HCT116 (cell line): ENCODE results near the gene RAP1GAP2. TPM values are rescaled to one million over a fixed set of nuclear protein-coding genes. Genes with fewer than 3 reads are reported as not detected.
A peak's percentile ranks its signal among the peaks of the same experiment; 100 is the strongest.

Experiments used
- ATAC-seq: fragments of 200-7000 bp; cut with Tn5 transposase; 2 replicates; pipeline ENCODE4 v1.9.1; 2020; ENCODE audit warnings: mild to moderate bottlenecking, moderate library complexity
- BruUV-seq: library from RNA; stranded (reverse); fragments of 400-500 nt; replicated peaks from 2 replicates; lab custom pipeline; 2021; lab: Mats Ljungman, UMichigan
- CTCF ChIA-PET: fragments of 300-600 bp; sonication (Branson Sonifier 250); formaldehyde crosslinking; loops from one replicate; lab custom pipeline; 2021; ENCODE audit warnings: antibody characterized with exemption; lab: Charles Lee
- POLR2A ChIA-PET: fragments of 300-600, 350-600 bp; sonication (Branson Sonifier 250); formaldehyde crosslinking; loops from one replicate; lab custom pipeline; 2021; ENCODE audit warnings: antibody characterized with exemption; lab: Charles Lee
- RAD21 ChIA-PET, 2 experiments: fragments of 300-600 bp; sonication (Branson Sonifier 250); formaldehyde crosslinking; loops; one replicate each; lab custom pipeline; 2023; ENCODE audit warnings: low total read pairs in 2 of 2; ENCODE audit not compliant: uncharacterized antibody in 2 of 2, unreplicated experiment in 2 of 2, low non-redundant PET in 1 of 2; lab: Charles Lee
- DNase-seq: peaks from one replicate; pipeline ENCODE4 v3.0.0-alpha.2; 2010; ENCODE audit warnings: low read depth, low spot score
- H2AFZ ChIP-seq: fragments of 200-600 bp; shearing (Covaris generic), sonication (generic); 2 replicates; pipeline ENCODE4 v1.6.1; 2017; ENCODE audit warnings: low read depth, mixed run types, mixed read lengths, antibody characterized with exemption, low read length; ENCODE audit not compliant: poor library complexity, severe bottlenecking
- H3K27ac ChIP-seq: 2 replicates; pipeline ENCODE4 v1.5.1; 2012; ENCODE audit warnings: low read depth, low read length
- H3K27me3 ChIP-seq: fragments of 200-600 bp; sonication (generic); 2 replicates; pipeline ENCODE4 v1.6.1; 2016; ENCODE audit warnings: mixed run types, low read length, mixed read lengths; ENCODE audit not compliant: insufficient read depth
- H3K36me3 ChIP-seq, 2 experiments: fragments of 200-500 bp in 1 of 2; fragments of 200-600 bp in 1 of 2; sonication (Bioruptor generic) in 1 of 2; sonication (generic) in 1 of 2; 2 replicates each; pipeline versions ENCODE4 v1.5.1 to v1.6.1; 2014 to 2016; ENCODE audit warnings: low read length in 2 of 2, inconsistent platforms in 1 of 2, mixed read lengths in 1 of 2, mixed run types in 1 of 2; ENCODE audit not compliant: insufficient read depth in 2 of 2, control insufficient read depth in 1 of 2
- H3K4me1 ChIP-seq, 2 experiments: fragments of 200-600 bp in 1 of 2; sonication (generic) in 1 of 2; 2 replicates each; pipeline versions ENCODE4 v1.5.1 to v1.6.1; 2012 to 2017; ENCODE audit warnings: low read length in 2 of 2, inconsistent platforms in 1 of 2, mild to moderate bottlenecking in 1 of 2, mixed read lengths in 1 of 2, mixed run types in 1 of 2, moderate library complexity in 1 of 2; ENCODE audit not compliant: insufficient read depth in 2 of 2, control insufficient read depth in 1 of 2
- H3K4me2 ChIP-seq: fragments of 200-600 bp; sonication (generic); 2 replicates; pipeline ENCODE4 v1.6.1; 2017; ENCODE audit warnings: mixed run types, low read length, mixed read lengths
- H3K4me3 ChIP-seq, 2 experiments: fragments of 200-600 bp in 1 of 2; sonication (generic) in 1 of 2; replicated peaks in 1 of 2; 2 replicates each; pipeline ENCODE4 v1.5.1; 2011 to 2016; ENCODE audit warnings: low read length in 2 of 2, control low read depth in 1 of 2, low read depth in 1 of 2, mild to moderate bottlenecking in 1 of 2, mixed read lengths in 1 of 2, mixed run types in 1 of 2
- H3K79me2 ChIP-seq: fragments of 200-600 bp; sonication (generic); 2 replicates; pipeline ENCODE4 v1.6.1; 2017; ENCODE audit warnings: mild to moderate bottlenecking, mixed run types, low read length, moderate library complexity, mixed read lengths; ENCODE audit not compliant: insufficient read depth
- H3K9ac ChIP-seq: fragments of 200-600 bp; sonication (generic); 2 replicates; pipeline ENCODE4 v1.6.1; 2016; ENCODE audit warnings: low read length, mixed read lengths
- H3K9me2 ChIP-seq: fragments of 200-600 bp; sonication (generic), shearing (Covaris generic); 2 replicates; pipeline ENCODE4 v1.6.1; 2017; ENCODE audit warnings: mixed run types, mild to moderate bottlenecking, moderate library complexity; ENCODE audit not compliant: insufficient read depth
- H3K9me3 ChIP-seq, 2 experiments: fragments of 200-500 bp in 1 of 2; fragments of 200-600 bp in 1 of 2; sonication (Bioruptor generic) in 1 of 2; sonication (generic) in 1 of 2; 2 replicates each; pipeline ENCODE4 v1.6.1; 2014 to 2017; ENCODE audit warnings: low read length in 2 of 2, mixed read lengths in 2 of 2, inconsistent platforms in 1 of 2, low read depth in 1 of 2, mild to moderate bottlenecking in 1 of 2, mixed run types in 1 of 2, moderate library complexity in 1 of 2; ENCODE audit not compliant: control insufficient read depth in 1 of 2, insufficient read depth in 1 of 2
- H4K20me1 ChIP-seq: fragments of 200-600 bp; sonication (generic), shearing (Covaris generic); 2 replicates; pipeline ENCODE4 v1.6.1; 2017; ENCODE audit warnings: mixed run types, mild to moderate bottlenecking, moderate library complexity; ENCODE audit not compliant: insufficient read depth
- ATF3 ChIP-seq: IDR thresholded peaks from 2 replicates; pipeline ENCODE4 v1.6.1; 2012
- CEBPB ChIP-seq: IDR thresholded peaks from 2 replicates; pipeline ENCODE4 v1.6.1; 2012; ENCODE audit warnings: low read depth
- ELF1 ChIP-seq: IDR thresholded peaks from 2 replicates; pipeline ENCODE4 v1.6.1; 2012; ENCODE audit warnings: low read depth, borderline replicate concordance
- EZH2 ChIP-seq: fragments of 200-600 bp; sonication (generic); IDR thresholded peaks from 2 replicates; pipeline ENCODE4 v1.6.1; 2017; ENCODE audit warnings: antibody characterized with exemption, mixed run types
- EZH2phosphoT487 ChIP-seq: fragments of 200-600 bp; IDR thresholded peaks from 2 replicates; pipeline ENCODE4 v1.6.1; 2018; ENCODE audit warnings: antibody characterized with exemption, borderline replicate concordance
- FOSL1 ChIP-seq: IDR thresholded peaks from 2 replicates; pipeline ENCODE4 v1.6.1; 2012; ENCODE audit warnings: low read depth
- JUND ChIP-seq: IDR thresholded peaks from 2 replicates; pipeline ENCODE4 v1.6.1; 2012
- POLR2A ChIP-seq: IDR thresholded peaks from 2 replicates; pipeline ENCODE4 v1.7.0; 2011; ENCODE audit warnings: borderline replicate concordance; ENCODE audit not compliant: insufficient read depth, insufficient read length; ENCODE audit errors: extremely low read depth
- SIN3A ChIP-seq: IDR thresholded peaks from 2 replicates; pipeline ENCODE4 v1.6.1; 2012; ENCODE audit warnings: low read depth
- YY1 ChIP-seq: IDR thresholded peaks from 2 replicates; pipeline ENCODE4 v1.6.1; 2011; ENCODE audit warnings: low read length, low read depth, moderate library complexity, mild to moderate bottlenecking; ENCODE audit not compliant: insufficient replicate concordance; ENCODE audit errors: extremely low read depth
- ZFX ChIP-seq: fragments of 450-650 bp; IDR thresholded peaks from 2 replicates; pipeline ENCODE4 v1.6.1; 2017
- ZNF274 ChIP-seq: fragments of 200-500 bp; sonication (Bioruptor generic); IDR thresholded peaks from 2 replicates; pipeline ENCODE4 v1.6.1; 2014; ENCODE audit warnings: mild to moderate bottlenecking, low read depth, low read length, inconsistent platforms
- intact Hi-C: fragments of 100-400 bp; cut with micrococcal nuclease; formaldehyde crosslinking; loops from 2 replicates; pipeline ENCODE4 v1.10.0; 2022
- total RNA-seq: library from RNA; stranded (reverse); gene quantifications from one replicate; pipeline ENCODE4 v1.2.1, GENCODE V29; 2021; ENCODE audit not compliant: unreplicated experiment
- TF ChIP-seq, protein P1 (sequence below), 3 experiments: fragments of 200-600 bp in 1 of 3; sonication (generic) in 1 of 3; IDR thresholded peaks in 2 of 3; conservative IDR thresholded peaks in 1 of 3; 2 replicates each; pipeline ENCODE4 v1.5.1; 2012 to 2017; ENCODE audit warnings: low read depth in 2 of 3, low read length in 2 of 3, antibody characterized with exemption in 1 of 3, borderline replicate concordance in 1 of 3, control low read depth in 1 of 3, mild to moderate bottlenecking in 1 of 3, mixed read lengths in 1 of 3, mixed run types in 1 of 3, moderate library complexity in 1 of 3; ENCODE audit not compliant: insufficient read depth in 1 of 3
- TF ChIP-seq, protein P2 (sequence below): IDR thresholded peaks from 2 replicates; pipeline ENCODE4 v1.6.1; 2012; ENCODE audit warnings: low read depth

The RAP1GAP2 gene
- total RNA-seq, 1 experiment from 2014 or later, result 54.6 TPM

DNA sequence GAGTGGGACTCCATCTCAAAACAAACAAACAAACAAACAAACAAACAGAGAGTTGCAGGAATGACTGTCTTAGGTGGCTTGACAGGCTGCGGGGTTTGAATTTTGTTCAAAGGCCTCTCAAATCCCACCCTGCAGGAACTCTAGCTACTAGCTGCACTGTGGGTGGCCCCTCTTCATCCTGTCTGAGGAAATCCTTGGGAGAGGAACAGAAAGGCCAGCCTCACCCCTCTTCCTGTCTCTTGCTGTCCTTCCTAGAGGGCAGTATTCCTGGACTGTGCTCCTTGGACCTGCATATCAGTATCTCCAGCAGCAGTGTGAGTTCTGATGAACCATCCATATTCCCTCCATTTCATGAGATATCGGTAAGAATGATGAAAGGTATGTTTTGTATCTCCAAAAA, 44.7 kb upstream of the RAP1GAP2 start (continued):
- TF ChIP-seq, protein P1, sequence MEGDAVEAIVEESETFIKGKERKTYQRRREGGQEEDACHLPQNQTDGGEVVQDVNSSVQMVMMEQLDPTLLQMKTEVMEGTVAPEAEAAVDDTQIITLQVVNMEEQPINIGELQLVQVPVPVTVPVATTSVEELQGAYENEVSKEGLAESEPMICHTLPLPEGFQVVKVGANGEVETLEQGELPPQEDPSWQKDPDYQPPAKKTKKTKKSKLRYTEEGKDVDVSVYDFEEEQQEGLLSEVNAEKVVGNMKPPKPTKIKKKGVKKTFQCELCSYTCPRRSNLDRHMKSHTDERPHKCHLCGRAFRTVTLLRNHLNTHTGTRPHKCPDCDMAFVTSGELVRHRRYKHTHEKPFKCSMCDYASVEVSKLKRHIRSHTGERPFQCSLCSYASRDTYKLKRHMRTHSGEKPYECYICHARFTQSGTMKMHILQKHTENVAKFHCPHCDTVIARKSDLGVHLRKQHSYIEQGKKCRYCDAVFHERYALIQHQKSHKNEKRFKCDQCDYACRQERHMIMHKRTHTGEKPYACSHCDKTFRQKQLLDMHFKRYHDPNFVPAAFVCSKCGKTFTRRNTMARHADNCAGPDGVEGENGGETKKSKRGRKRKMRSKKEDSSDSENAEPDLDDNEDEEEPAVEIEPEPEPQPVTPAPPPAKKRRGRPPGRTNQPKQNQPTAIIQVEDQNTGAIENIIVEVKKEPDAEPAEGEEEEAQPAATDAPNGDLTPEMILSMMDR (IDR thresholded peaks at IDR 0.05 in 2 of 3, conservative IDR thresholded peaks at IDR 0.05 in 1 of 3; ENCODE audit: borderline replicate concordance in 1 of 3, insufficient read depth in 1 of 3, low read depth in 2 of 3, low read length in 2 of 3), result no peak
- TF ChIP-seq JUND (no peak), ELF1 (no peak), CEBPB (no peak), ZFX (no peak)
- TF ChIP-seq, protein P2, sequence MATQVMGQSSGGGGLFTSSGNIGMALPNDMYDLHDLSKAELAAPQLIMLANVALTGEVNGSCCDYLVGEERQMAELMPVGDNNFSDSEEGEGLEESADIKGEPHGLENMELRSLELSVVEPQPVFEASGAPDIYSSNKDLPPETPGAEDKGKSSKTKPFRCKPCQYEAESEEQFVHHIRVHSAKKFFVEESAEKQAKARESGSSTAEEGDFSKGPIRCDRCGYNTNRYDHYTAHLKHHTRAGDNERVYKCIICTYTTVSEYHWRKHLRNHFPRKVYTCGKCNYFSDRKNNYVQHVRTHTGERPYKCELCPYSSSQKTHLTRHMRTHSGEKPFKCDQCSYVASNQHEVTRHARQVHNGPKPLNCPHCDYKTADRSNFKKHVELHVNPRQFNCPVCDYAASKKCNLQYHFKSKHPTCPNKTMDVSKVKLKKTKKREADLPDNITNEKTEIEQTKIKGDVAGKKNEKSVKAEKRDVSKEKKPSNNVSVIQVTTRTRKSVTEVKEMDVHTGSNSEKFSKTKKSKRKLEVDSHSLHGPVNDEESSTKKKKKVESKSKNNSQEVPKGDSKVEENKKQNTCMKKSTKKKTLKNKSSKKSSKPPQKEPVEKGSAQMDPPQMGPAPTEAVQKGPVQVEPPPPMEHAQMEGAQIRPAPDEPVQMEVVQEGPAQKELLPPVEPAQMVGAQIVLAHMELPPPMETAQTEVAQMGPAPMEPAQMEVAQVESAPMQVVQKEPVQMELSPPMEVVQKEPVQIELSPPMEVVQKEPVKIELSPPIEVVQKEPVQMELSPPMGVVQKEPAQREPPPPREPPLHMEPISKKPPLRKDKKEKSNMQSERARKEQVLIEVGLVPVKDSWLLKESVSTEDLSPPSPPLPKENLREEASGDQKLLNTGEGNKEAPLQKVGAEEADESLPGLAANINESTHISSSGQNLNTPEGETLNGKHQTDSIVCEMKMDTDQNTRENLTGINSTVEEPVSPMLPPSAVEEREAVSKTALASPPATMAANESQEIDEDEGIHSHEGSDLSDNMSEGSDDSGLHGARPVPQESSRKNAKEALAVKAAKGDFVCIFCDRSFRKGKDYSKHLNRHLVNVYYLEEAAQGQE, result no peak
- TF ChIP-seq, all 23 proteins: peak for 0

DNA sequence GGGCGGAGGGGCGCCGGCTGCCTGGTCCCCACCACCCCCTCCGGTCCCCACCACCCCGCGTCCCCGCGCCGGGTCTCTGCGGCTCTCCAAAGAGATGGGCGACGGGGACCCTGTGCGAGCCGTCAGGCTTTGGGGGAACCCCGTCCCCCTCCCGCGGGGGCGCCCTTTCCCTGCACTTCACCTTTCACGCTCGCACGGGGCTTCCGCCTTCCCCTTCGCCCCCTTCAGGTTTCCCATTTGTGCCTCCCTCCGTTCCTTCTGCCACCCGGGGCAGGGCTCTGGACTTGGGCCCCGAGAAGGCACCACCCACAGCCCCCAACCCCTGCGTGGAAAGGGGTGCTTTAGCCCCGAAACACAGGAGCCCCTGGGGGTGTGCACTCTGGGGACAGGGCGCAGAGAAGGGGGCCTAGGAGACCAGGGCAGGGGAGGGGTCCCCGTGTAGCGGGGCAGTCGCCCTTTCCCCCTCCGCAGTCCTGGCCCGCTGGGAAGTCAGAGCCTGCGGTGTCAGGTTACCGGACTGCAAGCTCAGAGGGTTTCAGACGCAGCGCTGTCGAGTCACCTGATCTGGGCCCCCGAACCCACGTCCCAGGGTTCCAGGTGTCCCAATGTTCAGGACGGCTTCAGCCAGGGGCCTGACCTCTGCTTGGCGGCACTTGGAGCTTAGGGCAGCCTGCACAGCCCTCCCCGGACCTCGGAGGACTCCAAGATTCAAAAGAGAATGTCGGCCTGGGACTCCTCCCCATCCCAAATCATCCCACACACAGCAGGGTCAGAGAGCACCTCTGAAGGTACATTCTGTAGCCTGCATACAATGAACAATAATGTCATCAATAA, 40.1 kb upstream of the RAP1GAP2 start:
- Histone ChIP-seq H3K4me2 (peak overlapping the region; percentile 91), H3K9me3 (no peaks in the 10 kb centered on the region), H4K20me1 (no peaks in the 10 kb centered on the region), H3K27ac (peak overlapping the region; percentile 22; the same call in 1 of the 2 replicates), H3K79me2 (no peaks in the 10 kb centered on the region), H3K4me1 (peaks cover 4 to 15% of the 10 kb centered on the region in 2 experiments), H3K4me3 (peak overlapping the region; percentile 46 to 61), H3K9me2 (no peaks in the 10 kb centered on the region), H3K9ac (peak overlapping the region; percentile 30; the same call in 1 of the 2 replicates), H3K27me3 (no peaks in the 10 kb centered on the region), H2AFZ (no peak overlapping the region), H3K36me3 (no peaks in the 10 kb centered on the region)
- no TSS peak for BruUV-seq
- ATAC-seq, result peak; percentile 69
- DNase-seq, result no peak
- intact Hi-C loops, result no loop called here
- CTCF ChIA-PET, result no interaction called here
- RAD21 ChIA-PET, result no interaction called here
- POLR2A ChIA-PET, result interaction anchor here (0.6 to 1.2 kb wide), 2 partner anchors 12 to 31 kb away, joined by 3 read pairs; no protein-coding TSS in a partner anchor
- no peak for TF ChIP-seq YY1
- TF ChIP-seq POLR2A, result no peak
- no peak for TF ChIP-seq EZH2
- TF ChIP-seq EZH2phosphoT487, result no peak
- no peak for TF ChIP-seq FOSL1
- TF ChIP-seq ZNF274, result no peak
- no peak for TF ChIP-seq ATF3
- TF ChIP-seq, protein P1 (IDR thresholded peaks at IDR 0.05 in 2 of 3, conservative IDR thresholded peaks at IDR 0.05 in 1 of 3; ENCODE audit: borderline replicate concordance in 1 of 3, insufficient read depth in 1 of 3, low read depth in 2 of 3, low read length in 2 of 3), result no peak
- no peak for TF ChIP-seq SIN3A
